Measurements from ENCODE around the gene ERBB4. TPM values are rescaled to one million over a fixed set of nuclear protein-coding genes. Genes with fewer than 3 reads are reported as not detected.

The ERBB4 gene
- polyA plus RNA-seq, 1 donor: 0.37 TPM

- Histone ChIP-seq H3K27ac (ENCODE audit: low read length) (no peak overlapping the region), H3K4me3 (ENCODE audit: low read length) (no peak overlapping the region), H3K4me1 (ENCODE audit: control insufficient read depth, insufficient read depth, low read length) (no peaks in the 10 kb centered on the region), H3K27me3 (ENCODE audit: control insufficient read depth, insufficient read depth, low read length) (no peaks in the 10 kb centered on the region), H3K36me3 (ENCODE audit: control insufficient read depth, insufficient read depth, low read length) (no peaks in the 10 kb centered on the region), H3K9me3 (ENCODE audit: control insufficient read depth, low read depth, low read length) (no peaks in the 10 kb centered on the region)
- WGBS (ENCODE audit: insufficient coverage, low lambda C conversion rate): 84% methylated on average over 3 of the region's 4 CpGs
- no peak for DNase-seq
Observed at GRCh38 chr2:211405036-211405435, 1133.6 kb downstream of the ERBB4 start.

- no peak overlapping the region for H3K27ac ChIP-seq (ENCODE audit: low read length)
- no peak overlapping the region for H3K4me3 ChIP-seq (ENCODE audit: low read length)
- DNase-seq: no peak
- no peaks in the 10 kb centered on the region for H3K27me3 ChIP-seq (ENCODE audit: control insufficient read depth, insufficient read depth, low read length)
- WGBS (ENCODE audit: insufficient coverage, low lambda C conversion rate): 54% methylated on average over 3 of the region's 4 CpGs
- H3K4me1 ChIP-seq (ENCODE audit: control insufficient read depth, insufficient read depth, low read length): no peaks in the 10 kb centered on the region
- H3K9me3 ChIP-seq (ENCODE audit: control insufficient read depth, low read depth, low read length): no peaks in the 10 kb centered on the region
- no peaks in the 10 kb centered on the region for H3K36me3 ChIP-seq (ENCODE audit: control insufficient read depth, insufficient read depth, low read length)
Observed at GRCh38 chr2:211404098-211404497, 1134.5 kb downstream of the ERBB4 start.

GRCh38 chr2:211401328-211401727, 1137.3 kb downstream of the ERBB4 start:
- WGBS (ENCODE audit: insufficient coverage, low lambda C conversion rate): 100% methylated on average over 1 of the region's 2 CpGs
- H3K27me3 ChIP-seq (ENCODE audit: control insufficient read depth, insufficient read depth, low read length): no peaks in the 10 kb centered on the region

GRCh38 chr2:211397764-211398163, 1140.8 kb downstream of the ERBB4 start:
- no peak overlapping the region for H3K27ac ChIP-seq (ENCODE audit: low read length)
- no peak overlapping the region for H3K4me3 ChIP-seq (ENCODE audit: low read length)
- no peaks in the 10 kb centered on the region for H3K27me3 ChIP-seq (ENCODE audit: control insufficient read depth, insufficient read depth, low read length)
- H3K4me1 ChIP-seq (ENCODE audit: control insufficient read depth, insufficient read depth, low read length): no peaks in the 10 kb centered on the region
- H3K36me3 ChIP-seq (ENCODE audit: control insufficient read depth, insufficient read depth, low read length): no peaks in the 10 kb centered on the region
- WGBS (ENCODE audit: insufficient coverage, low lambda C conversion rate): 86% methylated on average over 1 of the region's 2 CpGs
- DNase-seq: no peak
- no peaks in the 10 kb centered on the region for H3K9me3 ChIP-seq (ENCODE audit: control insufficient read depth, low read depth, low read length)

More at GRCh38 chr2:211401328-211401727, 1137.3 kb downstream of the ERBB4 start:
- no peak overlapping the region for H3K4me3 ChIP-seq (ENCODE audit: low read length)
- H3K36me3 ChIP-seq (ENCODE audit: control insufficient read depth, insufficient read depth, low read length): no peaks in the 10 kb centered on the region
- no peaks in the 10 kb centered on the region for H3K4me1 ChIP-seq (ENCODE audit: control insufficient read depth, insufficient read depth, low read length)
- H3K9me3 ChIP-seq (ENCODE audit: control insufficient read depth, low read depth, low read length): no peaks in the 10 kb centered on the region
- no peak overlapping the region for H3K27ac ChIP-seq (ENCODE audit: low read length)
- no peak for DNase-seq

- H3K27me3 ChIP-seq (ENCODE audit: control insufficient read depth, insufficient read depth, low read length): no peaks in the 10 kb centered on the region
- no peak overlapping the region for H3K4me3 ChIP-seq (ENCODE audit: low read length)
- no peak overlapping the region for H3K27ac ChIP-seq (ENCODE audit: low read length)
- no peaks in the 10 kb centered on the region for H3K4me1 ChIP-seq (ENCODE audit: control insufficient read depth, insufficient read depth, low read length)
- H3K36me3 ChIP-seq (ENCODE audit: control insufficient read depth, insufficient read depth, low read length): no peaks in the 10 kb centered on the region
- H3K9me3 ChIP-seq (ENCODE audit: control insufficient read depth, low read depth, low read length): no peaks in the 10 kb centered on the region
- peak in 1 of 2 donors; percentile 3 for DNase-seq
- WGBS (ENCODE audit: insufficient coverage, low lambda C conversion rate): 50% methylated on average over 1 of the region's 2 CpGs
Observed at GRCh38 chr2:211396815-211397214, 1141.8 kb downstream of the ERBB4 start.

GRCh38 chr2:211391189-211391567, 1147.4 kb downstream of the ERBB4 start:
- Histone ChIP-seq H3K4me3 (ENCODE audit: low read length) (no peak overlapping the region), H3K27me3 (ENCODE audit: control insufficient read depth, insufficient read depth, low read length) (no peaks in the 10 kb centered on the region), H3K36me3 (ENCODE audit: control insufficient read depth, insufficient read depth, low read length) (no peaks in the 10 kb centered on the region), H3K4me1 (ENCODE audit: control insufficient read depth, insufficient read depth, low read length) (no peaks in the 10 kb centered on the region), H3K27ac (ENCODE audit: low read length) (no peak overlapping the region), H3K9me3 (ENCODE audit: control insufficient read depth, low read depth, low read length) (no peaks in the 10 kb centered on the region)
- peak in 1 of 2 donors; percentile 2 for DNase-seq
- WGBS (ENCODE audit: insufficient coverage, low lambda C conversion rate): 83% methylated on average over 1 of the region's 3 CpGs

- Histone ChIP-seq H3K36me3 (ENCODE audit: control insufficient read depth, insufficient read depth, low read length) (no peaks in the 10 kb centered on the region), H3K4me1 (ENCODE audit: control insufficient read depth, insufficient read depth, low read length) (no peaks in the 10 kb centered on the region), H3K27ac (ENCODE audit: low read length) (no peak overlapping the region), H3K4me3 (ENCODE audit: low read length) (no peak overlapping the region), H3K9me3 (ENCODE audit: control insufficient read depth, low read depth, low read length) (no peaks in the 10 kb centered on the region), H3K27me3 (ENCODE audit: control insufficient read depth, insufficient read depth, low read length) (no peaks in the 10 kb centered on the region)
- WGBS (ENCODE audit: insufficient coverage, low lambda C conversion rate): no CpG with 5 or more reads among the region's 5 CpGs
- DNase-seq: no peak
Observed at GRCh38 chr2:211390536-211391188, 1147.9 kb downstream of the ERBB4 start.

- Histone ChIP-seq H3K4me3 (ENCODE audit: low read length) (no peak overlapping the region), H3K4me1 (ENCODE audit: control insufficient read depth, insufficient read depth, low read length) (no peaks in the 10 kb centered on the region), H3K36me3 (ENCODE audit: control insufficient read depth, insufficient read depth, low read length) (no peaks in the 10 kb centered on the region)
Observed at GRCh38 chr2:211387734-211388133, 1150.9 kb downstream of the ERBB4 start.

GRCh38 chr2:211380041-211380440, 1158.6 kb downstream of the ERBB4 start:
- Histone ChIP-seq H3K4me1 (ENCODE audit: control insufficient read depth, insufficient read depth, low read length) (no peaks in the 10 kb centered on the region), H3K36me3 (ENCODE audit: control insufficient read depth, insufficient read depth, low read length) (no peaks in the 10 kb centered on the region), H3K27ac (ENCODE audit: low read length) (no peak overlapping the region), H3K4me3 (ENCODE audit: low read length) (no peak overlapping the region), H3K27me3 (ENCODE audit: control insufficient read depth, insufficient read depth, low read length) (no peaks in the 10 kb centered on the region), H3K9me3 (ENCODE audit: control insufficient read depth, low read depth, low read length) (no peaks in the 10 kb centered on the region)
- 80% methylated on average over 2 of the region's 2 CpGs for WGBS (ENCODE audit: insufficient coverage, low lambda C conversion rate)
- no peak for DNase-seq

More at GRCh38 chr2:211387734-211388133, 1150.9 kb downstream of the ERBB4 start:
- Histone ChIP-seq H3K27ac (ENCODE audit: low read length) (no peak overlapping the region), H3K27me3 (ENCODE audit: control insufficient read depth, insufficient read depth, low read length) (no peaks in the 10 kb centered on the region), H3K9me3 (ENCODE audit: control insufficient read depth, low read depth, low read length) (no peaks in the 10 kb centered on the region)
- DNase-seq: no peak
- 73% methylated on average over 5 of the region's 6 CpGs for WGBS (ENCODE audit: insufficient coverage, low lambda C conversion rate)

GRCh38 chr2:211376410-211376809, 1162.2 kb downstream of the ERBB4 start:
- no peaks in the 10 kb centered on the region for H3K36me3 ChIP-seq (ENCODE audit: control insufficient read depth, insufficient read depth, low read length)
- DNase-seq: no peak

GRCh38 chr2:211373203-211373602, 1165.4 kb downstream of the ERBB4 start:
- WGBS (ENCODE audit: insufficient coverage, low lambda C conversion rate): 30% methylated on average over 1 of the region's 2 CpGs
- DNase-seq: peak in 1 of 2 donors; percentile 2

More at GRCh38 chr2:211376410-211376809, 1162.2 kb downstream of the ERBB4 start:
- H3K27ac ChIP-seq (ENCODE audit: low read length): no peak overlapping the region
- no peaks in the 10 kb centered on the region for H3K9me3 ChIP-seq (ENCODE audit: control insufficient read depth, low read depth, low read length)
- H3K27me3 ChIP-seq (ENCODE audit: control insufficient read depth, insufficient read depth, low read length): no peaks in the 10 kb centered on the region
- no peak overlapping the region for H3K4me3 ChIP-seq (ENCODE audit: low read length)
- no peaks in the 10 kb centered on the region for H3K4me1 ChIP-seq (ENCODE audit: control insufficient read depth, insufficient read depth, low read length)

More at GRCh38 chr2:211373203-211373602, 1165.4 kb downstream of the ERBB4 start:
- H3K4me3 ChIP-seq (ENCODE audit: low read length): no peak overlapping the region
- H3K36me3 ChIP-seq (ENCODE audit: control insufficient read depth, insufficient read depth, low read length): no peaks in the 10 kb centered on the region
- no peak overlapping the region for H3K27ac ChIP-seq (ENCODE audit: low read length)
- H3K9me3 ChIP-seq (ENCODE audit: control insufficient read depth, low read depth, low read length): no peaks in the 10 kb centered on the region
- no peaks in the 10 kb centered on the region for H3K27me3 ChIP-seq (ENCODE audit: control insufficient read depth, insufficient read depth, low read length)
- H3K4me1 ChIP-seq (ENCODE audit: control insufficient read depth, insufficient read depth, low read length): no peaks in the 10 kb centered on the region

Data from large intestine (tissue), 3 donors.